ENCODE data around the gene SASH1. TPM values are rescaled to one million over a fixed set of nuclear protein-coding genes. Genes with fewer than 3 reads are reported as not detected.

The SASH1 gene
- total and polyA plus RNA-seq, 2 experiments from 2014 or later = 7.5 to 7.8 TPM

DNA sequence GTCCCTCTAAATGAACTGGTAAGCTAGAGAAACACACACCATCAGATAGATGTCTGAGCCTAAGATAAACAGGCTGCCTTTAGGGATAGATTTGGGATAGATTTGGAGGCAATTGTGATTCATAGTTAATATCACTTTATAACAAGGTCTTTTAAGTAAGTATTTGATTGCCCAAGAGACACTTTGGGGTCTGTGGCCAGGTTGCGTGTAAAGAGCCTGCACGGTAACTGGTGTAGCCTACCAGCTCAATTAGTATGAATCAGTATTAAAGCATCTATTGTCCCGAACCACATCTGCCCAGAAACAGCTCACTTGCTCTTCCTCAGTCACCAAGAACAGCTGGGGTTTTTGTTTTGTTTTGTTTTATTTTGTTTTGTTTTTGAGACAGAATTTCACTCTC, 193.3 kb downstream of the SASH1 start:
- 98% methylated on average over 3 of the region's 3 CpGs for WGBS (ENCODE audit: low lambda C conversion rate, missing lambda C conversion rate)
- no peak overlapping the region for H2AFZ ChIP-seq
- H3K36me3 ChIP-seq (replicated peaks; ENCODE audit: insufficient read depth, low read depth) = no peaks in the 10 kb centered on the region
- no peak overlapping the region for H3K4me2 ChIP-seq
- peaks cover 6% of the 10 kb centered on the region for H3K4me1 ChIP-seq (ENCODE audit: insufficient read depth)
- H3K4me3 ChIP-seq = no peak overlapping the region
- DNase-seq (ENCODE audit: low spot score) = no peak
- H3K27ac ChIP-seq = no peak overlapping the region
- H3K9me2 ChIP-seq (replicated peaks; ENCODE audit: insufficient read depth) = no peaks in the 10 kb centered on the region
- H4K20me1 ChIP-seq (ENCODE audit: insufficient read depth, poor library complexity, severe bottlenecking) = no peaks in the 10 kb centered on the region
- no peaks in the 10 kb centered on the region for H3K27me3 ChIP-seq
- H3K79me2 ChIP-seq = no peaks in the 10 kb centered on the region
- TF ChIP-seq EZH2phosphoT487 (IDR thresholded peaks at IDR 0.05; ENCODE audit: low read depth, severe bottlenecking, unreplicated experiment) (no peak), EZH2 (IDR thresholded peaks at IDR 0.05; ENCODE audit: borderline replicate concordance) (no peak)
- TF ChIP-seq, protein P1, sequence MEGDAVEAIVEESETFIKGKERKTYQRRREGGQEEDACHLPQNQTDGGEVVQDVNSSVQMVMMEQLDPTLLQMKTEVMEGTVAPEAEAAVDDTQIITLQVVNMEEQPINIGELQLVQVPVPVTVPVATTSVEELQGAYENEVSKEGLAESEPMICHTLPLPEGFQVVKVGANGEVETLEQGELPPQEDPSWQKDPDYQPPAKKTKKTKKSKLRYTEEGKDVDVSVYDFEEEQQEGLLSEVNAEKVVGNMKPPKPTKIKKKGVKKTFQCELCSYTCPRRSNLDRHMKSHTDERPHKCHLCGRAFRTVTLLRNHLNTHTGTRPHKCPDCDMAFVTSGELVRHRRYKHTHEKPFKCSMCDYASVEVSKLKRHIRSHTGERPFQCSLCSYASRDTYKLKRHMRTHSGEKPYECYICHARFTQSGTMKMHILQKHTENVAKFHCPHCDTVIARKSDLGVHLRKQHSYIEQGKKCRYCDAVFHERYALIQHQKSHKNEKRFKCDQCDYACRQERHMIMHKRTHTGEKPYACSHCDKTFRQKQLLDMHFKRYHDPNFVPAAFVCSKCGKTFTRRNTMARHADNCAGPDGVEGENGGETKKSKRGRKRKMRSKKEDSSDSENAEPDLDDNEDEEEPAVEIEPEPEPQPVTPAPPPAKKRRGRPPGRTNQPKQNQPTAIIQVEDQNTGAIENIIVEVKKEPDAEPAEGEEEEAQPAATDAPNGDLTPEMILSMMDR (IDR thresholded peaks at IDR 0.05; ENCODE audit: poor library complexity) = no peak
- no peaks in the 10 kb centered on the region for H3K9me3 ChIP-seq (ENCODE audit: low read depth)

DNA sequence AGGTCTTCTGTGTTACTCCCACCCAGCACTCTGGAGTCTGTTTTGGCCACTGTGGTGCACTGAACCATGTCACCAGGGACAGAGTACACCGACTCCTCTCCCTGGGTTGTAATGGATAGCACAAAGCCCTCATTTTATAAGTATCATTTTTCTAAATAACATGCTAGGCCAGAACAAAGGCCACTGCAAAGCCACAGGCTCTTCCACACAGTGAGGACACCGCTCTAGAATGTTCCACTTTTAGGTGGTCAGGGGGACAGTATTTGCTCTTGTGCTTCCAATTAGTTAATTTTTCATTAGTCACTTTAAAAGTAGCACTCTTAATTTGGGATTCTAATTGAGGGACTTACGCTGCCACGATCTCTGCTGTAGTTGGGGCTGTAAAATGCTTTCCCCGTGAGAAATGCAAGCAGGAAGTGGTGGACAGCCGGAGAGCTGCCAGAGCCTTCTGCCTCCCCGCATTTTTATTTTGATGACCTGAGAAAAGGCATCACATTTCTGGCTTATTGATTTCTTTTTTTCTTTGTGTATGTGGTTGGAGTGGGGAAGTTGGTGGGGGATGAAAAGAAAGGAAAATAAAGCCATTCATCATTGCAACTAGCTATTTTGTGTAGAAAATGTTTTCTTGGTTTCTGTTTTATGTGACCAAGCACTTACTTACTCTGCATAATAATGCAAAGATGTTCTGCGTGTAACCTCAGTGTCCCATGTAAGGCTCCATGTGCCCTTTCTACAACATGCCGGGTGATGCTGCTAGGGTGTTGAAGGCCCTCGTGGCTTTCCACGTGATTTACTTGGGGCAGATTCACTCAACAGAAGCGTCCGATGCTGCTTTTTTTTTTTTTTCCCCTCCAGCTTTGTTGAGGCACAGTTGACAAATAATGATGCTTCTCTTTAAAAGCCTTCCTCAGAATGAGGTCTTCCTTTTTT, 195.9 kb downstream of the SASH1 start:
- Histone ChIP-seq H3K9me3 (ENCODE audit: low read depth) (no peaks in the 10 kb centered on the region), H3K9me2 (replicated peaks; ENCODE audit: insufficient read depth) (no peaks in the 10 kb centered on the region), H3K79me2 (no peaks in the 10 kb centered on the region), H3K27ac (no peak overlapping the region), H2AFZ (no peak overlapping the region), H3K36me3 (replicated peaks; ENCODE audit: insufficient read depth, low read depth) (no peaks in the 10 kb centered on the region), H3K4me1 (ENCODE audit: insufficient read depth) (peaks cover 6% of the 10 kb centered on the region), H4K20me1 (ENCODE audit: insufficient read depth, poor library complexity, severe bottlenecking) (no peaks in the 10 kb centered on the region), H3K27me3 (no peaks in the 10 kb centered on the region), H3K4me2 (no peak overlapping the region), H3K4me3 (no peak overlapping the region)
- TF ChIP-seq EZH2phosphoT487 (IDR thresholded peaks at IDR 0.05; ENCODE audit: low read depth, severe bottlenecking, unreplicated experiment) (no peak), EZH2 (IDR thresholded peaks at IDR 0.05; ENCODE audit: borderline replicate concordance) (no peak)
- TF ChIP-seq, protein P1 (IDR thresholded peaks at IDR 0.05; ENCODE audit: poor library complexity) = no peak
- 74% methylated on average over 13 of the region's 13 CpGs for WGBS (ENCODE audit: low lambda C conversion rate, missing lambda C conversion rate)
- DNase-seq (ENCODE audit: low spot score) = no peak

DNA sequence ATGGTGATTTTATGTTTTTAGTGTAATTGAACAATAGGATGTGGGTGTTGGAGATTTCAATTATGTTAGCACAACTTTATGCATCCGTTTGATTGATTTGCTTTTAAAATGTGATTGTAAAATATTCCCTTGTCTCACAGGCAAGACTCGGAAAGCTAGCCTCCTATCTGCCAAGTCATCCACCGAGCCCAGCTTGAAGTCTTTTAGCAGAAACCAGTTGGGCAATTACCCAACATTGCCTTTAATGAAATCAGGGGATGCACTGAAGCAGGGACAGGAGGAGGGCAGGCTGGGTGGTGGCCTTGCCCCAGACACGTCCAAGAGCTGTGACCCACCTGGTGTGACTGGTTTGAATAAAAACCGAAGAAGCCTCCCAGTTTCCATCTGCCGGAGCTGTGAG, 200.9 kb downstream of the SASH1 start:
- H4K20me1 ChIP-seq (ENCODE audit: insufficient read depth, poor library complexity, severe bottlenecking) = no peaks in the 10 kb centered on the region
- H3K27ac ChIP-seq = no peak overlapping the region
- no peak overlapping the region for H3K4me3 ChIP-seq
- H3K36me3 ChIP-seq (replicated peaks; ENCODE audit: insufficient read depth, low read depth) = no peaks in the 10 kb centered on the region
- no peak overlapping the region for H2AFZ ChIP-seq
- H3K27me3 ChIP-seq = no peaks in the 10 kb centered on the region
- H3K9me3 ChIP-seq (ENCODE audit: low read depth) = no peaks in the 10 kb centered on the region
- H3K4me1 ChIP-seq (ENCODE audit: insufficient read depth) = no peaks in the 10 kb centered on the region
- H3K9me2 ChIP-seq (replicated peaks; ENCODE audit: insufficient read depth) = no peaks in the 10 kb centered on the region
- DNase-seq (ENCODE audit: low spot score) = no peak
- no peak overlapping the region for H3K4me2 ChIP-seq
- TF ChIP-seq, protein P1 (IDR thresholded peaks at IDR 0.05; ENCODE audit: poor library complexity) = no peak
- no peak for TF ChIP-seq EZH2phosphoT487 (IDR thresholded peaks at IDR 0.05; ENCODE audit: low read depth, severe bottlenecking, unreplicated experiment)
- TF ChIP-seq EZH2 (IDR thresholded peaks at IDR 0.05; ENCODE audit: borderline replicate concordance) = no peak
- WGBS (ENCODE audit: low lambda C conversion rate, missing lambda C conversion rate) = 93% methylated on average over 6 of the region's 6 CpGs
- no peaks in the 10 kb centered on the region for H3K79me2 ChIP-seq
